ENCODE results near the gene AGBL3.
"Not testable (repeated sequence)": the region's sequence is repeated elsewhere in the genome, so short reads cannot be mapped to it uniquely, and the experiment has no call there.

The AGBL3 gene

GRCh38 chr7:134997214-134997885 is 11.0 kb downstream of the AGBL3 start:
- H3K9me3 ChIP-seq (ENCODE audit: control insufficient read depth, low read length): no peaks in the 10 kb centered on the region
- H3K4me1 ChIP-seq (ENCODE audit: control insufficient read depth, insufficient read depth, low read length, poor library complexity, severe bottlenecking): peaks cover 4% of the 10 kb centered on the region
- peaks cover 14% of the 10 kb centered on the region for H3K36me3 ChIP-seq (ENCODE audit: control insufficient read depth, insufficient read depth, low read length)
- H3K27ac ChIP-seq (ENCODE audit: low read depth, low read length, severe bottlenecking): no peak overlapping the region
- 96 to 100% methylated on average over 1 to 2 of the region's 3 CpGs for WGBS, 2 experiments (ENCODE audit: insufficient coverage in 2 of 2)
- H3K4me3 ChIP-seq (ENCODE audit: extremely low read depth, insufficient read depth, low read length, poor library complexity, severe bottlenecking): no peak overlapping the region

GRCh38 chr7:134999136-134999535 is 12.8 kb downstream of the AGBL3 start:
- Histone ChIP-seq H3K4me3 (ENCODE audit: extremely low read depth, insufficient read depth, low read length, poor library complexity, severe bottlenecking) (no peak overlapping the region), H3K4me1 (ENCODE audit: control insufficient read depth, insufficient read depth, low read length, poor library complexity, severe bottlenecking) (no peaks in the 10 kb centered on the region), H3K36me3 (ENCODE audit: control insufficient read depth, insufficient read depth, low read length) (peaks cover 10% of the 10 kb centered on the region), H3K9me3 (ENCODE audit: control insufficient read depth, low read length) (no peaks in the 10 kb centered on the region), H3K27ac (ENCODE audit: low read depth, low read length, severe bottlenecking) (no peak overlapping the region)
- WGBS, 2 experiments (ENCODE audit: insufficient coverage in 2 of 2): 80 to 100% methylated on average over 1 of the region's 3 CpGs

- no peaks in the 10 kb centered on the region for H3K9me3 ChIP-seq (ENCODE audit: control insufficient read depth, low read length)
- no peaks in the 10 kb centered on the region for H3K4me1 ChIP-seq (ENCODE audit: control insufficient read depth, insufficient read depth, low read length, poor library complexity, severe bottlenecking)
- H3K4me3 ChIP-seq (ENCODE audit: extremely low read depth, insufficient read depth, low read length, poor library complexity, severe bottlenecking): no peak overlapping the region
- no peak overlapping the region for H3K27ac ChIP-seq (ENCODE audit: low read depth, low read length, severe bottlenecking)
- WGBS, 2 experiments (ENCODE audit: insufficient coverage in 2 of 2): 71 to 85% methylated on average over 1 of the region's 1 CpG
- peaks cover 3% of the 10 kb centered on the region for H3K36me3 ChIP-seq (ENCODE audit: control insufficient read depth, insufficient read depth, low read length)
These were observed 15.3 kb downstream of the AGBL3 start for GRCh38 chr7:135001390-135002165.

GRCh38 chr7:135012229-135012628 is 25.9 kb downstream of the AGBL3 start:
- no peaks in the 10 kb centered on the region for H3K9me3 ChIP-seq (ENCODE audit: control insufficient read depth, low read length)
- no peak overlapping the region for H3K27ac ChIP-seq (ENCODE audit: low read depth, low read length, severe bottlenecking)
- H3K36me3 ChIP-seq (ENCODE audit: control insufficient read depth, insufficient read depth, low read length): no peaks in the 10 kb centered on the region
- no peak overlapping the region for H3K4me3 ChIP-seq (ENCODE audit: extremely low read depth, insufficient read depth, low read length, poor library complexity, severe bottlenecking)
- no peaks in the 10 kb centered on the region for H3K4me1 ChIP-seq (ENCODE audit: control insufficient read depth, insufficient read depth, low read length, poor library complexity, severe bottlenecking)

GRCh38 chr7:135023622-135024021 is 37.3 kb downstream of the AGBL3 start:
- WGBS, 2 experiments (ENCODE audit: insufficient coverage in 2 of 2): 89 to 100% methylated on average over 1 to 2 of the region's 2 CpGs
- Histone ChIP-seq H3K27ac (ENCODE audit: low read depth, low read length, severe bottlenecking) (no peak overlapping the region), H3K4me3 (ENCODE audit: extremely low read depth, insufficient read depth, low read length, poor library complexity, severe bottlenecking) (no peak overlapping the region), H3K9me3 (ENCODE audit: control insufficient read depth, low read length) (no peaks in the 10 kb centered on the region), H3K36me3 (ENCODE audit: control insufficient read depth, insufficient read depth, low read length) (no peaks in the 10 kb centered on the region), H3K4me1 (ENCODE audit: control insufficient read depth, insufficient read depth, low read length, poor library complexity, severe bottlenecking) (no peaks in the 10 kb centered on the region)

GRCh38 chr7:135035252-135035651 is 48.9 kb downstream of the AGBL3 start:
- no peak overlapping the region for H3K4me3 ChIP-seq (ENCODE audit: extremely low read depth, insufficient read depth, low read length, poor library complexity, severe bottlenecking)
- H3K4me1 ChIP-seq (ENCODE audit: control insufficient read depth, insufficient read depth, low read length, poor library complexity, severe bottlenecking): no peaks in the 10 kb centered on the region
- no peak overlapping the region for H3K27ac ChIP-seq (ENCODE audit: low read depth, low read length, severe bottlenecking)
- no peaks in the 10 kb centered on the region for H3K9me3 ChIP-seq (ENCODE audit: control insufficient read depth, low read length)
- WGBS, 2 experiments (ENCODE audit: insufficient coverage in 2 of 2): no CpG with 5 or more reads among the region's 2 CpGs
- no peaks in the 10 kb centered on the region for H3K36me3 ChIP-seq (ENCODE audit: control insufficient read depth, insufficient read depth, low read length)

GRCh38 chr7:135067017-135067416 is 80.7 kb downstream of the AGBL3 start:
- WGBS, 2 experiments (ENCODE audit: insufficient coverage in 2 of 2): 87 to 96% methylated on average over 5 to 12 of the region's 12 CpGs
- not testable (repeated sequence) for H3K4me3 ChIP-seq (ENCODE audit: extremely low read depth, insufficient read depth, low read length, poor library complexity, severe bottlenecking); H3K4me1 ChIP-seq (ENCODE audit: control insufficient read depth, insufficient read depth, low read length, poor library complexity, severe bottlenecking); H3K9me3 ChIP-seq (ENCODE audit: control insufficient read depth, low read length); H3K27ac ChIP-seq (ENCODE audit: low read depth, low read length, severe bottlenecking); H3K36me3 ChIP-seq (ENCODE audit: control insufficient read depth, insufficient read depth, low read length)

GRCh38 chr7:135074096-135074495 is 87.8 kb downstream of the AGBL3 start:
- Histone ChIP-seq H3K4me3 (ENCODE audit: extremely low read depth, insufficient read depth, low read length, poor library complexity, severe bottlenecking) (no peak overlapping the region), H3K36me3 (ENCODE audit: control insufficient read depth, insufficient read depth, low read length) (no peaks in the 10 kb centered on the region), H3K9me3 (ENCODE audit: control insufficient read depth, low read length) (no peaks in the 10 kb centered on the region), H3K4me1 (ENCODE audit: control insufficient read depth, insufficient read depth, low read length, poor library complexity, severe bottlenecking) (no peaks in the 10 kb centered on the region), H3K27ac (ENCODE audit: low read depth, low read length, severe bottlenecking) (no peak overlapping the region)
- no CpG with 5 or more reads among the region's 1 CpG for WGBS, 2 experiments (ENCODE audit: insufficient coverage in 2 of 2)

- WGBS, 2 experiments (ENCODE audit: insufficient coverage in 2 of 2): no CpG with 5 or more reads among the region's 1 CpG
These were observed 88.2 kb downstream of the AGBL3 start for GRCh38 chr7:135074531-135074930.

GRCh38 chr7:135075716-135076115 is 89.4 kb downstream of the AGBL3 start:
- WGBS, 2 experiments (ENCODE audit: insufficient coverage in 2 of 2): 39% methylated on average over 2 of the region's 3 CpGs; no CpG with 5 or more reads in 1 of the 2 experiments
- no peaks in the 10 kb centered on the region for H3K36me3 ChIP-seq (ENCODE audit: control insufficient read depth, insufficient read depth, low read length)
- no peak overlapping the region for H3K4me3 ChIP-seq (ENCODE audit: extremely low read depth, insufficient read depth, low read length, poor library complexity, severe bottlenecking)
- no peak overlapping the region for H3K27ac ChIP-seq (ENCODE audit: low read depth, low read length, severe bottlenecking)
- no peaks in the 10 kb centered on the region for H3K4me1 ChIP-seq (ENCODE audit: control insufficient read depth, insufficient read depth, low read length, poor library complexity, severe bottlenecking)
- H3K9me3 ChIP-seq (ENCODE audit: control insufficient read depth, low read length): no peaks in the 10 kb centered on the region

More at GRCh38 chr7:135074531-135074930, 88.2 kb downstream of the AGBL3 start:
- Histone ChIP-seq H3K36me3 (ENCODE audit: control insufficient read depth, insufficient read depth, low read length) (no peaks in the 10 kb centered on the region), H3K4me1 (ENCODE audit: control insufficient read depth, insufficient read depth, low read length, poor library complexity, severe bottlenecking) (no peaks in the 10 kb centered on the region), H3K4me3 (ENCODE audit: extremely low read depth, insufficient read depth, low read length, poor library complexity, severe bottlenecking) (no peak overlapping the region), H3K9me3 (ENCODE audit: control insufficient read depth, low read length) (no peaks in the 10 kb centered on the region), H3K27ac (ENCODE audit: low read depth, low read length, severe bottlenecking) (no peak overlapping the region)

- no peak overlapping the region for H3K27ac ChIP-seq (ENCODE audit: low read depth, low read length, severe bottlenecking)
- no peaks in the 10 kb centered on the region for H3K36me3 ChIP-seq (ENCODE audit: control insufficient read depth, insufficient read depth, low read length)
- H3K9me3 ChIP-seq (ENCODE audit: control insufficient read depth, low read length): no peaks in the 10 kb centered on the region
- WGBS, 2 experiments (ENCODE audit: insufficient coverage in 2 of 2): no CpG with 5 or more reads among the region's 4 CpGs
- no peak overlapping the region for H3K4me3 ChIP-seq (ENCODE audit: extremely low read depth, insufficient read depth, low read length, poor library complexity, severe bottlenecking)
- H3K4me1 ChIP-seq (ENCODE audit: control insufficient read depth, insufficient read depth, low read length, poor library complexity, severe bottlenecking): no peaks in the 10 kb centered on the region
These were observed 90.6 kb downstream of the AGBL3 start for GRCh38 chr7:135076882-135077281.

Measured in mesodermal cell (in vitro differentiated cells).